Mesothelial cell of epicardium (in vitro differentiated cells): Measurements from ENCODE around the gene UGT1A6. TPM values are rescaled to one million over a fixed set of nuclear protein-coding genes. Genes with fewer than 3 reads are reported as not detected.

Experiments used
- DNase-seq, 2 experiments: peaks; one replicate each; pipeline ENCODE4 v3.0.0; 2021; ENCODE audit warnings: low spot score in 2 of 2; ENCODE audit not compliant: unreplicated experiment in 2 of 2
- H3K27ac Mint-ChIP-seq: 2 replicates; pipeline ENCODE4 v1.8.0; 2021; ENCODE audit warnings: mixed read lengths
- H3K27me3 Mint-ChIP-seq: 2 replicates; pipeline ENCODE4 v1.8.0; 2021; ENCODE audit warnings: low read depth, mixed read lengths
- H3K36me3 Mint-ChIP-seq: 2 replicates; pipeline ENCODE4 v1.8.0; 2021; ENCODE audit warnings: mixed read lengths
- H3K4me1 Mint-ChIP-seq: 2 replicates; pipeline ENCODE4 v1.8.0; 2021; ENCODE audit warnings: mixed read lengths
- H3K4me3 Mint-ChIP-seq: 2 replicates; pipeline ENCODE4 v1.8.0; 2021; ENCODE audit warnings: mild to moderate bottlenecking, moderate library complexity, mixed read lengths
- H3K9me3 Mint-ChIP-seq: 2 replicates; pipeline ENCODE4 v1.8.0; 2021; ENCODE audit warnings: mixed read lengths
- CTCF ChIP-seq: fragments of 200-600 bp; sonication (generic); IDR thresholded peaks from one replicate; pipeline ENCODE4 v1.5.0; 2021; ENCODE audit warnings: antibody characterized with exemption; ENCODE audit not compliant: unreplicated experiment
- total RNA-seq: library from RNA; stranded (reverse); gene quantifications from 3 replicates; pipeline ENCODE4 v1.2.1, GENCODE V29; 2021

Gene UGT1A6
- total RNA-seq, 1 donor from 2014 or later, result not detected

DNA sequence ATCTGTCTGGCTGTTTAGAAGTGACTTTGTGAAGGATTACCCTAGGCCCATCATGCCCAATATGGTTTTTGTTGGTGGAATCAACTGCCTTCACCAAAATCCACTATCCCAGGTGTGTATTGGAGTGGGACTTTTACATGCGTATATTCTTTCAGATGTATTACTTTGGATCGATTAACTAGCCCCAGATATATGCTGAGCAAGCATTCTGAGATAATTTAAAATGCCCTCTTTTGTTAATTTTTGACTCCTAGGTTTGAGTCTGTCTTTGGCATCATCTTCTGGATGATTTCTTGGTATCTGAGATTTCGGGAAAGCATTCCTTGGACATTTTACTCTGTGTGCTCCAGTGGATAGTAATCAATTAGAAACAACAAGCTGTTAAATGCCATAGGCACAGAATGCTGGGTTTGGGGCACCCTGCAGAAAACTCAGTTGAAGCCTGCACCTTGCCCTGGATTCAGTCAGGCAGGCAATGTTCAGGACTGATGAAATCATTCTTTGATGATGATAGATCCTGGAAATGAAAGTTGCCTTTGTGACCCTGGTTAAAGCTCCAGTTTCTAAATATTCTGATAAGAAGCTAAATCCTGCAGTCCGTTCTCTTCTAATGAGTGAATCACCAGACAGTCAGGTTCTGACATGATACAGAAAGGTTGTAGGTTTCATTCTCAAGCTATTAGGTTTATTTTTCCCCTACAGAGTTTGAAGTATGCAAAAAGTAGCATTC lies 68.5 kb downstream of the UGT1A6 start:
- no peaks in the 10 kb centered on the region for H3K9me3 Mint-ChIP-seq
- no peaks in the 10 kb centered on the region for H3K36me3 Mint-ChIP-seq
- TF ChIP-seq CTCF, result no peak
- no peak for DNase-seq
- no peak overlapping the region for H3K4me3 Mint-ChIP-seq
- H3K4me1 Mint-ChIP-seq, result no peaks in the 10 kb centered on the region
- H3K27ac Mint-ChIP-seq, result no peak overlapping the region
- H3K27me3 Mint-ChIP-seq, result peaks cover 25% of the 10 kb centered on the region

- H3K36me3 Mint-ChIP-seq, result no peaks in the 10 kb centered on the region
- H3K27ac Mint-ChIP-seq, result no peak overlapping the region
- peaks cover 32% of the 10 kb centered on the region for H3K27me3 Mint-ChIP-seq
- no peak overlapping the region for H3K4me3 Mint-ChIP-seq
- H3K9me3 Mint-ChIP-seq, result no peaks in the 10 kb centered on the region
- no peak for DNase-seq
- no peak for TF ChIP-seq CTCF
- no peaks in the 10 kb centered on the region for H3K4me1 Mint-ChIP-seq
Observed at GRCh38 chr2:233764264-233764663, 71.6 kb downstream of the UGT1A6 start.

DNA sequence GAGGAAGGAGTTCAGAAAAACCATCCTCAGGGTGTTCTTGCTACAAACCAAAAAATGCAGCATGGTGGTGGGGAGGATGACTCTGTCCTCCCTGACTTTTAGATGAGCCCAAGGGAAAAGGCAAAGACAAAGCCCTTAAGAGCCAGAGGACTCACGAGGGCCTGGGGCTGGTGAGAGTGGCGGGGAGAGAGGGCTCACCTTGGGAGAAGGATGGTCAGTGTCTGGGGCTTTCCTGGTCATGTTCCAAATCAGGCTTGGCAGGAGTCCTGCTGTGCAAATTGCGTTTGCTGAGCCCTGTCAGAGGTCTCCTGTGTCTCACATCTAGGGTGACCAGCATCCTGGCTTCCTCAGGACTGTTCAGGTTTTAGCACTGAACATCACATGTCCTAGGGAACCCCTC lies 72.1 kb downstream of the UGT1A6 start:
- TF ChIP-seq CTCF, result no peak
- Mint-ChIP-seq H3K4me1 (no peaks in the 10 kb centered on the region), H3K4me3 (no peak overlapping the region), H3K27ac (no peak overlapping the region), H3K27me3 (peaks cover 33% of the 10 kb centered on the region), H3K9me3 (no peaks in the 10 kb centered on the region), H3K36me3 (no peaks in the 10 kb centered on the region)
- no peak for DNase-seq

DNA sequence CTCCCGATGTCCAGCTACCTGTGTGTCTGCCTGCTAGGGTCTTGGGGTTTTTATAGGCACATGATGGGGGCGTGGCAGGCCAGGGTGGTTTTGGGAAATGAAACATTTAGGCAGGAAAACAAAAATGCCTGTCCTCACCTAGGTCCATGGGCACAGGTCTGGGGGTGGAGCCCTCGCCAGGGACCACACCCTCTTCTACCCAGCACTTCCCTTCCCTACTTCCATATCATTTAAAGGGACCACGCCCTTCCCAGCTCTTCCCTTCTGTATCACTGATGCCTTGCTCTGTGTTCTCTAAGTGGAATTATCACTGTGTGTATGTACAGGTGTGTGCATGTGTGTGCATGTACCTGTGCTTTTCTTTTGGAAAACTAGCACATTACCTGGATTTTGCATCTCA lies 73.7 kb downstream of the UGT1A6 start:
- Mint-ChIP-seq H3K27ac (no peak overlapping the region), H3K36me3 (no peaks in the 10 kb centered on the region), H3K9me3 (no peaks in the 10 kb centered on the region), H3K27me3 (peaks cover 36% of the 10 kb centered on the region), H3K4me1 (no peaks in the 10 kb centered on the region), H3K4me3 (no peak overlapping the region)
- TF ChIP-seq CTCF, result no peak
- no peak for DNase-seq

GRCh38 chr2:233768076-233768475 lies 75.4 kb downstream of the UGT1A6 start:
- Mint-ChIP-seq H3K9me3 (no peaks in the 10 kb centered on the region), H3K4me1 (no peaks in the 10 kb centered on the region), H3K27me3 (peaks cover 30% of the 10 kb centered on the region), H3K36me3 (no peaks in the 10 kb centered on the region), H3K27ac (no peak overlapping the region), H3K4me3 (no peak overlapping the region)
- TF ChIP-seq CTCF, result no peak
- no peak for DNase-seq

- no peak overlapping the region for H3K4me3 Mint-ChIP-seq
- peaks cover 18% of the 10 kb centered on the region for H3K27me3 Mint-ChIP-seq
- no peak for DNase-seq
- TF ChIP-seq CTCF, result no peak
- no peak overlapping the region for H3K27ac Mint-ChIP-seq
- no peaks in the 10 kb centered on the region for H3K4me1 Mint-ChIP-seq
- no peaks in the 10 kb centered on the region for H3K36me3 Mint-ChIP-seq
- no peaks in the 10 kb centered on the region for H3K9me3 Mint-ChIP-seq
Observed at GRCh38 chr2:233769260-233769659, 76.6 kb downstream of the UGT1A6 start.
